Endothelial cell of umbilical vein (primary cell): ENCODE measurements around the gene PBX2. TPM values are rescaled to one million over a fixed set of nuclear protein-coding genes. Genes with fewer than 3 reads are reported as not detected.
A peak's percentile ranks its signal among the peaks of the same experiment; 100 is the strongest.
"Not testable (repeated sequence)": the region's sequence is repeated elsewhere in the genome, so short reads cannot be mapped to it uniquely, and the experiment has no call there.

Experiments used
- BruUV-seq: library from RNA; stranded (reverse); fragments of 400-500 nt; replicated peaks from 2 replicates; lab custom pipeline; 2021; lab: Mats Ljungman, UMichigan
- CTCF ChIA-PET: fragments of 300-600, 350-600 bp; sonication (Branson Sonifier 250); formaldehyde crosslinking; loops from one replicate; lab custom pipeline; 2021; ENCODE audit warnings: antibody characterized with exemption, inconsistent platforms; lab: Charles Lee
- POLR2A ChIA-PET: fragments of 300-600, 350-600 bp; sonication (Branson Sonifier 250); formaldehyde crosslinking; loops from one replicate; lab custom pipeline; 2021; ENCODE audit warnings: antibody characterized with exemption, inconsistent platforms; lab: Charles Lee
- DNase-seq: peaks from one replicate; pipeline ENCODE4 v3.0.0-alpha.2; 2011; ENCODE audit warnings: low read depth, low spot score
- FAIRE-seq: peaks from 2 replicates; lab custom pipeline; 2011; peaks lifted over from hg19 to GRCh38; lab: Jason Lieb, UNC
- H2AFZ ChIP-seq: 2 replicates; pipeline ENCODE4 v1.6.0; 2012; ENCODE audit warnings: low read depth, low read length, control low read depth, inconsistent platforms
- H3K27ac ChIP-seq: 2 replicates; pipeline ENCODE4 v1.5.1; 2011; ENCODE audit warnings: low read depth, mild to moderate bottlenecking, control low read depth, low read length, moderate library complexity; ENCODE audit not compliant: insufficient read depth
- H3K27me3 ChIP-seq, 2 experiments: 2 replicates each; pipeline versions ENCODE4 v1.6.0 to v1.6.1; 2011; ENCODE audit warnings: low read length in 2 of 2, mixed read lengths in 1 of 2; ENCODE audit not compliant: control insufficient read depth in 2 of 2, insufficient read depth in 2 of 2
- H3K36me3 ChIP-seq, 2 experiments: 2 replicates in 1 of 2; 3 replicates in 1 of 2; pipeline ENCODE4 v1.5.1; 2011; ENCODE audit warnings: low read length in 2 of 2, mild to moderate bottlenecking in 1 of 2, moderate library complexity in 1 of 2; ENCODE audit not compliant: control insufficient read depth in 2 of 2, insufficient read depth in 2 of 2; ENCODE audit errors: extremely low read depth in 1 of 2
- H3K4me1 ChIP-seq: 3 replicates; pipeline ENCODE4 v1.5.1; 2011; ENCODE audit warnings: mild to moderate bottlenecking, low read length; ENCODE audit not compliant: control insufficient read depth, insufficient read depth; ENCODE audit errors: extremely low read depth
- H3K4me2 ChIP-seq: 2 replicates; pipeline ENCODE4 v1.6.1; 2011; ENCODE audit warnings: low read length, control low read depth, mixed read lengths; ENCODE audit not compliant: insufficient read depth
- H3K4me3 ChIP-seq, 3 experiments: fragments of 200-600 bp in 1 of 3; sonication (generic), shearing (Covaris generic) in 1 of 3; replicated peaks in 1 of 3; 2 replicates each; pipeline ENCODE4 v1.5.1; 2011 to 2016; ENCODE audit warnings: control low read depth in 3 of 3, low read length in 3 of 3, mild to moderate bottlenecking in 2 of 3, inconsistent platforms in 1 of 3, low read depth in 1 of 3, moderate library complexity in 1 of 3; ENCODE audit not compliant: insufficient read depth in 1 of 3
- H3K79me2 ChIP-seq: 2 replicates; pipeline ENCODE4 v1.6.0; 2012; ENCODE audit warnings: low read length, inconsistent platforms; ENCODE audit not compliant: control insufficient read depth, insufficient read depth
- H3K9ac ChIP-seq: replicated peaks from 2 replicates; pipeline ENCODE3; 2011; ENCODE audit warnings: low read length, control low read depth; ENCODE audit not compliant: insufficient read depth; ENCODE audit errors: extremely low read depth
- H3K9me1 ChIP-seq: replicated peaks from 3 replicates; pipeline ENCODE4 v1.6.0; 2011; ENCODE audit warnings: mild to moderate bottlenecking, low read length; ENCODE audit not compliant: control insufficient read depth, insufficient read depth; ENCODE audit errors: extremely low read depth
- H3K9me3 ChIP-seq: replicated peaks from 2 replicates; pipeline ENCODE4 v1.5.1; 2012; ENCODE audit warnings: low read length, inconsistent platforms; ENCODE audit not compliant: control insufficient read depth, insufficient read depth
- H4K20me1 ChIP-seq: replicated peaks from 2 replicates; pipeline ENCODE3; 2011; ENCODE audit warnings: mild to moderate bottlenecking, low read length; ENCODE audit not compliant: control insufficient read depth, insufficient read depth; ENCODE audit errors: extremely low read depth
- CTCF ChIP-seq, 2 donors: IDR thresholded peaks; 1 replicate in 1 of 2; 2 replicates in 1 of 2; pipeline ENCODE4 v1.5.1; 2011; ENCODE audit warnings: low read length in 2 of 2, mild to moderate bottlenecking in 2 of 2, moderate library complexity in 2 of 2, control low read depth in 1 of 2, inconsistent platforms in 1 of 2, low read depth in 1 of 2; ENCODE audit not compliant: insufficient read depth in 1 of 2; ENCODE audit errors: extremely low read depth in 1 of 2
- EZH2 ChIP-seq: IDR thresholded peaks from 2 replicates; pipeline ENCODE4 v1.6.1; 2012; ENCODE audit warnings: borderline replicate concordance, low read depth, mild to moderate bottlenecking, moderate library complexity, low read length, inconsistent platforms; ENCODE audit not compliant: severe bottlenecking
- FOS ChIP-seq: IDR thresholded peaks from 2 replicates; pipeline ENCODE4 v1.6.1; 2011; ENCODE audit warnings: mild to moderate bottlenecking, low read length, moderate library complexity, borderline replicate concordance; ENCODE audit not compliant: insufficient read depth
- GATA2 ChIP-seq: IDR thresholded peaks from 2 replicates; pipeline ENCODE4 v1.7.0; 2011; ENCODE audit warnings: low read depth, mild to moderate bottlenecking, moderate library complexity, mixed read lengths, low read length; ENCODE audit not compliant: insufficient read length, insufficient read depth
- JUN ChIP-seq: IDR thresholded peaks from 2 replicates; pipeline ENCODE4 v1.6.1; 2011; ENCODE audit warnings: borderline replicate concordance, low read depth; ENCODE audit not compliant: insufficient read length, insufficient read depth
- MYC ChIP-seq: IDR thresholded peaks from one replicate; pipeline ENCODE4 v1.6.1; 2011; ENCODE audit warnings: mild to moderate bottlenecking, low read depth, low read length
- POLR2A ChIP-seq: IDR thresholded peaks from 2 replicates; pipeline ENCODE4 v1.6.1; 2012; ENCODE audit warnings: low read depth, mild to moderate bottlenecking, control low read depth, low read length
- POLR2AphosphoS5 ChIP-seq: IDR thresholded peaks from 2 replicates; pipeline ENCODE4 v1.6.1; 2012; ENCODE audit warnings: low read depth, mild to moderate bottlenecking, control low read depth, low read length, moderate library complexity; ENCODE audit not compliant: insufficient read depth
- dilution Hi-C: fragments of 300-500 bp; cut with MboI; formaldehyde crosslinking; loops from one replicate; pipeline ENCODE4 v1.15.0; 2019; ENCODE audit warnings: low sequenced_read_pairs; ENCODE audit not compliant: extremely low pct_ligation_motif_present
- intact Hi-C: fragments of 100-400 bp; cut with micrococcal nuclease; formaldehyde crosslinking; loops from one replicate; pipeline ENCODE4 v1.10.0; 2022
- polyA plus RNA-seq, 4 experiments: library from polyadenylated mRNA; depleted of rRNA in 3 of 4; stranded (reverse) in 3 of 4; unstranded in 1 of 4; fragments of >200 nt; gene quantifications; 2 replicates each; pipeline versions ENCODE4 v1.2.1 to v1.2.3, GENCODE V29; 2011 to 2012; ENCODE audit warnings: missing spikeins in 1 of 4
- total RNA-seq: library from RNA; stranded (reverse); gene quantifications from 2 replicates; pipeline ENCODE4 v1.2.3, GENCODE V29; 2021

PBX2 gene
- total and polyA plus RNA-seq, 2 donors (not counting 3 experiments of a cell fraction or from before 2014, with no cell fraction given) = 82.3 to 100 TPM

GRCh38 chr6:32194388-32194787, 4.4 kb upstream of the PBX2 start:
- Histone ChIP-seq H2AFZ (no peak overlapping the region), H4K20me1 (no peaks in the 10 kb centered on the region), H3K27ac (no peak overlapping the region), H3K27me3 (no peaks in the 10 kb centered on the region), H3K79me2 (peaks cover 7% of the 10 kb centered on the region), H3K4me3 (no peak overlapping the region), H3K9me3 (no peaks in the 10 kb centered on the region), H3K4me1 (peaks cover 40% of the 10 kb centered on the region), H3K4me2 (no peak overlapping the region), H3K36me3 (peaks cover 0 to 2% of the 10 kb centered on the region in 2 experiments), H3K9me1 (no peaks in the 10 kb centered on the region), H3K9ac (no peak overlapping the region)
- DNase-seq = no peak
- FAIRE-seq = no peak
- dilution Hi-C loops (no loop called here), intact Hi-C loops (loop anchor here (10.0 kb wide), 2 partner anchors 150 to 530 kb away; partner anchors contain the start of genes C6orf47, CSNK2B, GPANK1 and LY6G5B)
- ChIA-PET CTCF (interaction anchor here (1.6 kb wide), 1 partner anchor 76 kb away, joined by 24 read pairs; no protein-coding TSS in a partner anchor), POLR2A (no interaction called here)
- BruUV-seq = no TSS peak
- TF ChIP-seq POLR2A (no peak), CTCF (IDR thresholded peaks at IDR 0.05; ENCODE audit: extremely low read depth in 1 of 2, insufficient read depth in 1 of 2, low read depth in 1 of 2, low read length in 2 of 2) (no peak), JUN (no peak), GATA2 (no peak), FOS (no peak), MYC (no peak), POLR2AphosphoS5 (no peak), EZH2 (no peak)

- H4K20me1 ChIP-seq, BruUV-seq, H3K9me3 ChIP-seq, DNase-seq, dilution Hi-C loops, POLR2A ChIA-PET, H3K27me3 ChIP-seq, H3K9me1 ChIP-seq, FAIRE-seq, H3K36me3 ChIP-seq: not testable (repeated sequence)
- Histone ChIP-seq H3K4me2 (peak overlapping the region; percentile 76), H3K27ac (peak overlapping the region; percentile 78), H2AFZ (peak overlapping the region; percentile 53), H3K79me2 (peaks cover 19% of the 10 kb centered on the region), H3K4me1 (peaks cover 49% of the 10 kb centered on the region), H3K4me3 (peak overlapping the region in 1 of 3 experiments; percentile 17), H3K9ac (peak overlapping the region; percentile 64)
- intact Hi-C loops = loop anchor here (10.0 kb wide), 2 partner anchors 148 to 528 kb away; partner anchors contain the start of genes C6orf47, CSNK2B, GPANK1 and LY6G5B
- CTCF ChIA-PET = interaction anchor here (0.7 to 1.3 kb wide), 5 partner anchors 14 to 78 kb away, joined by 3 to 9 read pairs (median 3); partner anchors contain the start of gene FKBPL
Observed at GRCh38 chr6:32193096-32193495, 3.1 kb upstream of the PBX2 start.
